Loucy (cell line): ENCODE measurements around the gene TMEM30B.

Source experiments
- CTCF ChIP-seq: fragments of 200-600 bp; sonication (generic); conservative IDR thresholded peaks from 2 replicates; pipeline ENCODE4 v1.5.1; 2014; ENCODE audit warnings: mild to moderate bottlenecking, antibody characterized with exemption, low read length
- EZH2phosphoT487 ChIP-seq: fragments of 200-600 bp; IDR thresholded peaks from 2 replicates; pipeline ENCODE4 v1.6.1; 2018; ENCODE audit warnings: antibody characterized with exemption, mild to moderate bottlenecking, moderate library complexity, borderline replicate concordance

- TF ChIP-seq CTCF = no peak
- no peak for TF ChIP-seq EZH2phosphoT487
Measured at GRCh38 chr14:61268812-61269211, 12.3 kb downstream of the TMEM30B start.
